ENCODE measurements around the gene ERCC2. TPM values are rescaled to one million over a fixed set of nuclear protein-coding genes. Genes with fewer than 3 reads are reported as not detected.

Gene ERCC2
- polyA plus RNA-seq, 1 donor (not counting 4 experiments of a cell fraction or from before 2014, with no cell fraction given): 27.6 TPM

- H3K4me3 ChIP-seq (ENCODE audit: control insufficient read depth in 2 of 3, extremely low read depth in 1 of 3, insufficient read depth in 2 of 3, low read depth in 1 of 3, low read length in 3 of 3): no peak overlapping the region
- no peak overlapping the region for H3K4me2 ChIP-seq (ENCODE audit: control insufficient read depth, extremely low read depth, insufficient read depth, low read depth, low read length)
- H3K9me1 ChIP-seq (ENCODE audit: control insufficient read depth, extremely low read depth, insufficient read depth, low read length): no peaks in the 10 kb centered on the region
- dilution Hi-C loops (cut with MboI; ENCODE audit: extremely low pct_ligation_motif_present, low sequenced_read_pairs): no loop called here
- peaks cover 54% of the 10 kb centered on the region for H3K79me2 ChIP-seq (ENCODE audit: control insufficient read depth, insufficient read depth, low read length)
- H3K4me1 ChIP-seq (ENCODE audit: control insufficient read depth, extremely low read depth, insufficient read depth, low read length): peaks cover 14% of the 10 kb centered on the region
- no peaks in the 10 kb centered on the region for H4K20me1 ChIP-seq (ENCODE audit: control insufficient read depth, extremely low read depth, insufficient read depth, low read length)
- peaks cover 50 to 62% of the 10 kb centered on the region in 2 experiments for H3K36me3 ChIP-seq (ENCODE audit: control insufficient read depth in 2 of 2, extremely low read depth in 1 of 2, insufficient read depth in 2 of 2, low read length in 2 of 2)
- H2AFZ ChIP-seq (ENCODE audit: control insufficient read depth, low read length): no peak overlapping the region
- no peak overlapping the region for H3K9ac ChIP-seq (ENCODE audit: control insufficient read depth, extremely low read depth, insufficient read depth, low read length)
- H3K27me3 ChIP-seq (ENCODE audit: control insufficient read depth, extremely low read depth, insufficient read depth, low read length): no peaks in the 10 kb centered on the region
- DNase-seq (ENCODE audit: low read depth, low spot score) (no peak), FAIRE-seq (no peak)
- H3K9me3 ChIP-seq (ENCODE audit: control insufficient read depth, low read depth, low read length): no peaks in the 10 kb centered on the region
- no peak overlapping the region for H3K27ac ChIP-seq (ENCODE audit: control insufficient read depth, insufficient read depth, low read length)
- TF ChIP-seq EZH2 (IDR thresholded peaks at IDR 0.05; ENCODE audit: low read length): no peak
- TF ChIP-seq CTCF (optimal IDR thresholded peaks at IDR 0.05 in 1 of 3, IDR thresholded peaks at IDR 0.05 in 1 of 3, conservative IDR thresholded peaks at IDR 0.05 in 1 of 3; ENCODE audit: extremely low read depth in 1 of 3, insufficient read depth in 2 of 3, low read length in 3 of 3): no peak
Observed at GRCh38 chr19:45417151-45417550, 46.8 kb upstream of the ERCC2 start.

- peaks cover 32% of the 10 kb centered on the region for H3K79me2 ChIP-seq (ENCODE audit: control insufficient read depth, insufficient read depth, low read length)
- H3K27ac ChIP-seq (ENCODE audit: control insufficient read depth, insufficient read depth, low read length): no peak overlapping the region
- FAIRE-seq (no peak), DNase-seq (ENCODE audit: low read depth, low spot score) (no peak)
- no peaks in the 10 kb centered on the region for H3K4me1 ChIP-seq (ENCODE audit: control insufficient read depth, extremely low read depth, insufficient read depth, low read length)
- no peaks in the 10 kb centered on the region for H4K20me1 ChIP-seq (ENCODE audit: control insufficient read depth, extremely low read depth, insufficient read depth, low read length)
- dilution Hi-C loops (cut with MboI; ENCODE audit: extremely low pct_ligation_motif_present, low sequenced_read_pairs): no loop called here
- no peaks in the 10 kb centered on the region for H3K9me1 ChIP-seq (ENCODE audit: control insufficient read depth, extremely low read depth, insufficient read depth, low read length)
- H3K4me3 ChIP-seq (ENCODE audit: control insufficient read depth in 2 of 3, extremely low read depth in 1 of 3, insufficient read depth in 2 of 3, low read depth in 1 of 3, low read length in 3 of 3): no peak overlapping the region
- H3K36me3 ChIP-seq (ENCODE audit: control insufficient read depth in 2 of 2, extremely low read depth in 1 of 2, insufficient read depth in 2 of 2, low read length in 2 of 2): peaks cover 36 to 46% of the 10 kb centered on the region in 2 experiments
- no peak for TF ChIP-seq EZH2 (IDR thresholded peaks at IDR 0.05; ENCODE audit: low read length)
- no peak for TF ChIP-seq CTCF (optimal IDR thresholded peaks at IDR 0.05 in 1 of 3, IDR thresholded peaks at IDR 0.05 in 1 of 3, conservative IDR thresholded peaks at IDR 0.05 in 1 of 3; ENCODE audit: extremely low read depth in 1 of 3, insufficient read depth in 2 of 3, low read length in 3 of 3)
- H3K27me3 ChIP-seq (ENCODE audit: control insufficient read depth, extremely low read depth, insufficient read depth, low read length): no peaks in the 10 kb centered on the region
- no peak overlapping the region for H3K9ac ChIP-seq (ENCODE audit: control insufficient read depth, extremely low read depth, insufficient read depth, low read length)
- no peaks in the 10 kb centered on the region for H3K9me3 ChIP-seq (ENCODE audit: control insufficient read depth, low read depth, low read length)
- no peak overlapping the region for H2AFZ ChIP-seq (ENCODE audit: control insufficient read depth, low read length)
- no peak overlapping the region for H3K4me2 ChIP-seq (ENCODE audit: control insufficient read depth, extremely low read depth, insufficient read depth, low read depth, low read length)
Observed at GRCh38 chr19:45414468-45414867, 44.1 kb upstream of the ERCC2 start.

Measured in keratinocyte (primary cell).